ENCODE data around the gene AUTS2.

The AUTS2 gene

GRCh38 chr7:70660819-70661191 lies 1062.5 kb downstream of the AUTS2 start:
- H3K4me3 ChIP-seq (ENCODE audit: severe bottlenecking): no peak overlapping the region
- no peaks in the 10 kb centered on the region for H3K27me3 ChIP-seq (ENCODE audit: insufficient read depth, poor library complexity, severe bottlenecking)
- no peaks in the 10 kb centered on the region for H3K4me1 ChIP-seq (ENCODE audit: insufficient read depth, poor library complexity, severe bottlenecking)
- ATAC-seq (ENCODE audit: low read depth) (no peak), DNase-seq (ENCODE audit: low spot score) (no peak)
- no peaks in the 10 kb centered on the region for H3K36me3 ChIP-seq (ENCODE audit: low read depth)
- H3K9me3 ChIP-seq (ENCODE audit: severe bottlenecking): no peaks in the 10 kb centered on the region
- no peak for TF ChIP-seq CTCF (IDR thresholded peaks at IDR 0.05; ENCODE audit: poor library complexity, severe bottlenecking)
- no peak overlapping the region for H3K27ac ChIP-seq (ENCODE audit: poor library complexity, severe bottlenecking)

DNA sequence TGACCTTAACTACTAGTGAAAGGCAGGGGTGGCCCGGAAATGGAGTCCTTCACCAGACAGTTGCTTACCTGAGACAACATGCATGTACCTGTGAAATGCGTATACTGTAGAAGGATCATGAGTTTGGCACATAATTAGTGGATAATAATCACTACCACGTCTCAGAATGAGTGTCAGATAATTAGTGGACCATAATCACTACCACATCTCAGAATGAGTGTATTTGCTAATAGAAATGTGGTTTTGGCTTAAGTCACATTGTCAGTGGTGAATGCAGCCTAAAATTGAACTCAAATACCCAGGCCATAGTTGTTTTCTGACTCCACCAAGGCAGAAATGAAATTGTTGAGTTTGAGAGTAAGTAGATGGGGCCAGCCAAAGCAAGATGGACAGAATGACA lies 1065.4 kb downstream of the AUTS2 start:
- no peaks in the 10 kb centered on the region for H3K9me3 ChIP-seq (ENCODE audit: severe bottlenecking)

GRCh38 chr7:70665997-70666396 lies 1067.7 kb downstream of the AUTS2 start:
- H3K36me3 ChIP-seq (ENCODE audit: low read depth): no peaks in the 10 kb centered on the region
- no peaks in the 10 kb centered on the region for H3K9me3 ChIP-seq (ENCODE audit: severe bottlenecking)
- no peaks in the 10 kb centered on the region for H3K27me3 ChIP-seq (ENCODE audit: insufficient read depth, poor library complexity, severe bottlenecking)
- DNase-seq (ENCODE audit: low spot score) (no peak), ATAC-seq (ENCODE audit: low read depth) (no peak)
- H3K4me1 ChIP-seq (ENCODE audit: insufficient read depth, poor library complexity, severe bottlenecking): no peaks in the 10 kb centered on the region
- TF ChIP-seq CTCF (IDR thresholded peaks at IDR 0.05; ENCODE audit: poor library complexity, severe bottlenecking): no peak
- no peak overlapping the region for H3K27ac ChIP-seq (ENCODE audit: poor library complexity, severe bottlenecking)
- H3K4me3 ChIP-seq (ENCODE audit: severe bottlenecking): no peak overlapping the region

More for the DNA sequence above, 1065.4 kb downstream of the AUTS2 start:
- DNase-seq (ENCODE audit: low spot score): no peak
- no peaks in the 10 kb centered on the region for H3K27me3 ChIP-seq (ENCODE audit: insufficient read depth, poor library complexity, severe bottlenecking)
- H3K4me1 ChIP-seq (ENCODE audit: insufficient read depth, poor library complexity, severe bottlenecking): no peaks in the 10 kb centered on the region
- ATAC-seq (ENCODE audit: low read depth): no peak
- H3K4me3 ChIP-seq (ENCODE audit: severe bottlenecking): no peak overlapping the region
- H3K36me3 ChIP-seq (ENCODE audit: low read depth): no peaks in the 10 kb centered on the region
- H3K27ac ChIP-seq (ENCODE audit: poor library complexity, severe bottlenecking): no peak overlapping the region
- no peak for TF ChIP-seq CTCF (IDR thresholded peaks at IDR 0.05; ENCODE audit: poor library complexity, severe bottlenecking)

DNA sequence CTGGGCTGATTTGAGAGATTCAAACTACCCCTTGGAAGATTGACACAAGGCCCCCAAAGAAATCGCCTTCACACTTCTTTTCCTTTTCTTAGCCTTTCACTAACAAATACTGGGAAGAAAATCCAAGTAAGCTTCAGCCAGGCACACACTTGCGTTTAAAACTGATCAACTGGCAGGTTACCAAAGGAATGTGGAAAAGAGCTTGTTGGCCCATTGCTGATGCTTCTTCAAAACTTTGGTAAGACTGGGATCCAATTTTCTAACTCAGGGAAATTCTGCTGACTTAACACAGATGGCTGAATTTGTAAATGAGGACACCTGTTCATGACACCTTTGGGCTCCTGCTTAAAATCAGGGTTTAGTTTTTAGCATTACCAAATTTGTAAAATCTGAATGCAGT lies 1069.1 kb downstream of the AUTS2 start:
- H3K4me3 ChIP-seq (ENCODE audit: severe bottlenecking): no peak overlapping the region
- H3K9me3 ChIP-seq (ENCODE audit: severe bottlenecking): no peaks in the 10 kb centered on the region
- DNase-seq (ENCODE audit: low spot score): no peak
- H3K36me3 ChIP-seq (ENCODE audit: low read depth): no peaks in the 10 kb centered on the region
- H3K27ac ChIP-seq (ENCODE audit: poor library complexity, severe bottlenecking): no peak overlapping the region
- no peak for TF ChIP-seq CTCF (IDR thresholded peaks at IDR 0.05; ENCODE audit: poor library complexity, severe bottlenecking)
- H3K27me3 ChIP-seq (ENCODE audit: insufficient read depth, poor library complexity, severe bottlenecking): no peaks in the 10 kb centered on the region
- no peak for ATAC-seq (ENCODE audit: low read depth)
- H3K4me1 ChIP-seq (ENCODE audit: insufficient read depth, poor library complexity, severe bottlenecking): no peaks in the 10 kb centered on the region

DNA sequence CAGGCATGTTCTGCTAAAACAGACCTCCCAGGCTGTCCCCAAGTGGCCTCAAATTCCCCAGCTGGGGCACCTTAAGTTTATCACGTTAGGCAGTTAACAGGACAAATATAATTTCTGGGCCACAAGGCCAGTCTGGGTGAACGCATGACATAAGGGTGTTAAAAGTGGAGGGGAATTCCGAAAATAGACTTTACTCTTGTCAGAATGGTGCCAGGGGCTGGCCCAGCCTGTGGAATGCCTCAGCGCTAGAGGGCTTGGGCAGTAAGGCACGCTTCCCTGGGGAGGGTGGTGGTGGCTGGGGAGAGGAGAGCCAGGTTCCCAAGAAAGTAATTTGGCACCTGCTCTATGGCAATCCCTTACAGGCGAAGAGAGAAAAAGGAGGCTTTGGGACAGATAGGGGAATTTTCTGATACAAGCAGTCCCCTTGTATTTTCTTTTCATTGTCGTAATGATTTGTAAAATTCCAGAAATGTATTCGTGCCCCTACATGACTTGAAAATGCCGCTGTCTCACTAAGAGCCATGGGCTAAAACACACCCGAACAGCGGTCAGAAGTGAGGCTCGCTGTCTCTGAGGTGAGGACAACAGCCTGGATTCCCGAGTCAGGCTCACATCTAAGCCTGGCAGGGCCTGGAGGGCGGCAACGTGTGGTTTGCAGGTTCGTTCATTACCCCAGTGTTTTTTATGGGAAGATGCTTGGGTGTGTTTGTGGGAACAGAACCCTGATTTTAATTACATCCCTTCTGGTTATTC lies 1070.5 kb downstream of the AUTS2 start:
- ATAC-seq (ENCODE audit: low read depth): no peak
- H3K27ac ChIP-seq (ENCODE audit: poor library complexity, severe bottlenecking): no peak overlapping the region
- no peaks in the 10 kb centered on the region for H3K4me1 ChIP-seq (ENCODE audit: insufficient read depth, poor library complexity, severe bottlenecking)
- H3K36me3 ChIP-seq (ENCODE audit: low read depth): no peaks in the 10 kb centered on the region
- no peak overlapping the region for H3K4me3 ChIP-seq (ENCODE audit: severe bottlenecking)
- no peak for DNase-seq (ENCODE audit: low spot score)
- TF ChIP-seq CTCF (IDR thresholded peaks at IDR 0.05; ENCODE audit: poor library complexity, severe bottlenecking): no peak
- no peaks in the 10 kb centered on the region for H3K9me3 ChIP-seq (ENCODE audit: severe bottlenecking)
- no peaks in the 10 kb centered on the region for H3K27me3 ChIP-seq (ENCODE audit: insufficient read depth, poor library complexity, severe bottlenecking)
